ENCODE results near the gene TRPV4. TPM values are rescaled to one million over a fixed set of nuclear protein-coding genes. Genes with fewer than 3 reads are reported as not detected.

Gene TRPV4
- total RNA-seq, 1 donor from 2014 or later = 1.8 TPM

GRCh38 chr12:109808876-109809646 lies 24.1 kb downstream of the TRPV4 start:
- no peak for DNase-seq (ENCODE audit: low read depth in 2 of 2)

GRCh38 chr12:109807954-109808643 lies 25.1 kb downstream of the TRPV4 start:
- no peak for DNase-seq (ENCODE audit: low read depth in 2 of 2)

GRCh38 chr12:109804820-109805761 lies 28.1 kb downstream of the TRPV4 start:
- peak; percentile 60 for DNase-seq (ENCODE audit: low read depth in 2 of 2)

GRCh38 chr12:109803678-109804077 lies 29.5 kb downstream of the TRPV4 start:
- no peak for DNase-seq (ENCODE audit: low read depth in 2 of 2)

GRCh38 chr12:109802828-109803227 lies 30.4 kb downstream of the TRPV4 start:
- DNase-seq (ENCODE audit: low read depth in 2 of 2) = no peak

- no peak for DNase-seq (ENCODE audit: low read depth in 2 of 2)
These were observed 32.7 kb downstream of the TRPV4 start for GRCh38 chr12:109800536-109800935.

GRCh38 chr12:109798691-109799090 lies 34.5 kb downstream of the TRPV4 start:
- no peak for DNase-seq (ENCODE audit: low read depth in 2 of 2)

GRCh38 chr12:109797905-109798669 lies 35.1 kb downstream of the TRPV4 start:
- DNase-seq (ENCODE audit: low read depth in 2 of 2) = peak in 1 of 2 donors; percentile 13

GRCh38 chr12:109796057-109796456 lies 37.1 kb downstream of the TRPV4 start:
- DNase-seq (ENCODE audit: low read depth in 2 of 2) = no peak

- no peak for DNase-seq (ENCODE audit: low read depth in 2 of 2)
These were observed 38.2 kb downstream of the TRPV4 start for GRCh38 chr12:109795023-109795422.

GRCh38 chr12:109793826-109794501 lies 39.2 kb downstream of the TRPV4 start:
- no peak for DNase-seq (ENCODE audit: low read depth in 2 of 2)

- no peak for DNase-seq (ENCODE audit: low read depth in 2 of 2)
These were observed 39.8 kb downstream of the TRPV4 start for GRCh38 chr12:109793411-109793810.

- no peak for DNase-seq (ENCODE audit: low read depth in 2 of 2)
These were observed 40.2 kb downstream of the TRPV4 start for GRCh38 chr12:109792992-109793391.

- no peak for DNase-seq (ENCODE audit: low read depth in 2 of 2)
These were observed 43.6 kb downstream of the TRPV4 start for GRCh38 chr12:109789526-109790048.

GRCh38 chr12:109786799-109787198 lies 46.4 kb downstream of the TRPV4 start:
- DNase-seq (ENCODE audit: low read depth in 2 of 2) = no peak

GRCh38 chr12:109785854-109786253 lies 47.3 kb downstream of the TRPV4 start:
- no peak for DNase-seq (ENCODE audit: low read depth in 2 of 2)

- DNase-seq (ENCODE audit: low read depth in 2 of 2) = no peak
These were observed 49.3 kb downstream of the TRPV4 start for GRCh38 chr12:109783965-109784244.

- DNase-seq (ENCODE audit: low read depth in 2 of 2) = no peak
These were observed 49.8 kb downstream of the TRPV4 start for GRCh38 chr12:109783135-109783964.

- DNase-seq (ENCODE audit: low read depth in 2 of 2) = no peak
These were observed 50.9 kb downstream of the TRPV4 start for GRCh38 chr12:109782326-109782703.
